ENCODE measurements around the gene BLACAT1. TPM values are rescaled to one million over a fixed set of nuclear protein-coding genes. Genes with fewer than 3 reads are reported as not detected.

The BLACAT1 gene
- total RNA-seq, 1 donor from 2014 or later: 13.9 TPM

DNA sequence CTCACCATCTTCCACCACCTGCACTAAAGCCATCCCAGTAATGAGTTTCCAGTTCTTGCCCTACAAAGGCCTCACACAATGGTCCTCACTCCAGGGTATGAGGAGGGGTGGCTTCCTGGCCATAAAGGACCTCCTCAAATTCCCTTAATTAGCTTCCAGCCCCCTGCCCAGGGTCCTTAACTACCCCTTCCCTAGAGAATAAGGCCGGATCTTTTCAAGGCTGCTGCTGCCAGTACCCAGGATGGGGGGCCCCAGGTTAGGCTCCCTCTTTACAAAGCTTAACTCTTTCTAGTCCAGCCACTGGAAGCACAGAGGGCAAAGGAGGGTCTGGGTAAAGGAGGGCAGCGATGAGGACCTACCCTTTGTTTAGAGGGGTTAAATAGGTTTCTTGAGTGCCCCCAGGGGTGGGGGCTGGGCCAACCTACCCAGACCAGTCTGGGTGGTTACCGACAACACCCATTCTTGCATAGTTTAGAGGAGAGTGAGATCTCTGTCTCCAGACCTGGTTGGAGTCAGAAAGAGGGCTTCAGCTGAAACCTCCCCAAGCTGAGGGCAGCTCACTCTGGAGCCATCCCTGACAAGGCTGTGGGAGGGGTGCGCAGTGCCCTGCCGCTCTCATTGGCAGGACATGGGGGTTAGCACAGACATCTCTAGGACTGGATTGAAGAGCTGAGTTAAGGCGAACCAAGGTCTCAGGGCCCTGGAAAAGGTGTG lies 7.1 kb downstream of the BLACAT1 start:
- Histone ChIP-seq H2AFZ (replicated peaks) (no peak overlapping the region), H4K20me1 (ENCODE audit: low read depth) (peaks cover 75% of the 10 kb centered on the region), H3K9me3 (ENCODE audit: low read depth) (no peaks in the 10 kb centered on the region), H3K9ac (no peak overlapping the region), H3F3A (ENCODE audit: low read depth) (peaks cover 97% of the 10 kb centered on the region), H3K4me3 (peak overlapping the region; percentile 37), H3K79me2 (ENCODE audit: low read depth) (peaks cover 29% of the 10 kb centered on the region), H3K36me3 (no peaks in the 10 kb centered on the region), H3K4me2 (peak overlapping the region; percentile 72), H3K27ac (peak overlapping the region; percentile 87), H3K27me3 (no peaks in the 10 kb centered on the region), H3K4me1 (peaks cover 92% of the 10 kb centered on the region)
- peak; percentile 75 for TF ChIP-seq EZH2phosphoT487 (IDR thresholded peaks at IDR 0.05)
- TF ChIP-seq, protein P1, sequence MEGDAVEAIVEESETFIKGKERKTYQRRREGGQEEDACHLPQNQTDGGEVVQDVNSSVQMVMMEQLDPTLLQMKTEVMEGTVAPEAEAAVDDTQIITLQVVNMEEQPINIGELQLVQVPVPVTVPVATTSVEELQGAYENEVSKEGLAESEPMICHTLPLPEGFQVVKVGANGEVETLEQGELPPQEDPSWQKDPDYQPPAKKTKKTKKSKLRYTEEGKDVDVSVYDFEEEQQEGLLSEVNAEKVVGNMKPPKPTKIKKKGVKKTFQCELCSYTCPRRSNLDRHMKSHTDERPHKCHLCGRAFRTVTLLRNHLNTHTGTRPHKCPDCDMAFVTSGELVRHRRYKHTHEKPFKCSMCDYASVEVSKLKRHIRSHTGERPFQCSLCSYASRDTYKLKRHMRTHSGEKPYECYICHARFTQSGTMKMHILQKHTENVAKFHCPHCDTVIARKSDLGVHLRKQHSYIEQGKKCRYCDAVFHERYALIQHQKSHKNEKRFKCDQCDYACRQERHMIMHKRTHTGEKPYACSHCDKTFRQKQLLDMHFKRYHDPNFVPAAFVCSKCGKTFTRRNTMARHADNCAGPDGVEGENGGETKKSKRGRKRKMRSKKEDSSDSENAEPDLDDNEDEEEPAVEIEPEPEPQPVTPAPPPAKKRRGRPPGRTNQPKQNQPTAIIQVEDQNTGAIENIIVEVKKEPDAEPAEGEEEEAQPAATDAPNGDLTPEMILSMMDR (IDR thresholded peaks at IDR 0.05): no peak
- Mint-ChIP-seq H3K9me3 (no peaks in the 10 kb centered on the region), H3K36me3 (peaks cover 2% of the 10 kb centered on the region), H3K27ac (peak overlapping the region; percentile 96), H3K4me3 (peak overlapping the region; percentile 89), H3K27me3 (ENCODE audit: insufficient read depth, low read depth) (peaks cover 9% of the 10 kb centered on the region), H3K4me1 (peaks cover 98% of the 10 kb centered on the region)
- peak; percentile 92 for DNase-seq (ENCODE audit: low spot score)

DNA sequence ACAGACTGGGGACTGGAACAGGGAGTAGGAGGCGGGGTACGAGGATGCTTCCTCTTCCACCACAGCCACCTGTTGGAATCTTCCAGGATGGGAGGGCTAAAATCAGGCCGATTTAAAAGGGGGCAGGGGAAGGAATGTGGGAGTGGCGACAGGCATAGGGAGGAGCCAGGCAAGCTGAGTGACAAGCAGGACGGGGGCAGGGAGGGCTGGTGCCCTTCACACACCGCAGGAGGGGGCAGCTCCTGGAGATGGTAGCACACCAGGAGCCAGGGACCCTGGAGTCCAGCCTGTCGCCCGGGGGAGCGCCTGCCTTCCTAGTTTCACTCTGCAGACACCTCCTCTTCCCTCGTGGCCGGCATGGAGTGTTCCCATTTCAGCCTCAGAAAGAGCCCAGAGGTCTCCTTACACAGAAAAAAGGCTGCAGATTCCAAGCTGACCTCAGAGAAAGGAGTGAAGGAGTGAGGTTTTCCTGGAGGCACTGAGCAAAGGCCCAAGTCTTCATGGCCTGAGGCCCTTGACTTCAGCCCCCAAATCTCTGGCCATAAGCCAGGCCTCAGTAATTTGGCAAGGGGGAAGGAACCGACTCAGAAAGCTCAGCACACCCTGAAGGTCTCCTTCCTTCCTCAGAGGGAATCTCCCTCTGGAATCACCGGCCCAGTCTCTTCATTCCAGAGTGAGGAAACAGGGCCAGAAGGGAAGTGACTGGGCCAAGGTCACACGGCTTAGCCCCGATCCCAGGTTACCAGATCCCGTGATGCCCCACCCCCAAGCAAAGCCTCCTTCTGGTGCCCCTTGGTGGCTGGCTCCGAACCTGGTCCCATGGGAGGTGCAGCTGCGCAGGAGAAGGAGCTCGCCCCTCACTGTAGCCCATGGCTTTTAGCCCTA lies 8.1 kb downstream of the BLACAT1 start:
- peak; percentile 85 for DNase-seq (ENCODE audit: low spot score)
- H3K27me3 Mint-ChIP-seq (ENCODE audit: insufficient read depth, low read depth): peaks cover 12% of the 10 kb centered on the region
- Histone ChIP-seq H3K27ac (peak overlapping the region; percentile 87), H3K27me3 (no peaks in the 10 kb centered on the region), H3F3A (ENCODE audit: low read depth) (peaks cover 97% of the 10 kb centered on the region), H4K20me1 (ENCODE audit: low read depth) (peaks cover 75% of the 10 kb centered on the region), H3K79me2 (ENCODE audit: low read depth) (peaks cover 19% of the 10 kb centered on the region), H3K4me1 (peaks cover 92% of the 10 kb centered on the region), H3K9me3 (ENCODE audit: low read depth) (no peaks in the 10 kb centered on the region), H3K9ac (no peak overlapping the region), H3K4me2 (peak overlapping the region; percentile 72), H3K4me3 (peak overlapping the region; percentile 24), H3K36me3 (no peaks in the 10 kb centered on the region), H2AFZ (replicated peaks) (no peak overlapping the region)
- TF ChIP-seq, protein P1 (IDR thresholded peaks at IDR 0.05): no peak
- TF ChIP-seq EZH2 (IDR thresholded peaks at IDR 0.05) (no peak), EZH2phosphoT487 (IDR thresholded peaks at IDR 0.05) (no peak)
- no peaks in the 10 kb centered on the region for H3K9me3 Mint-ChIP-seq
- H3K27ac Mint-ChIP-seq: peak overlapping the region; percentile 94
- peaks cover 98% of the 10 kb centered on the region for H3K4me1 Mint-ChIP-seq
- peaks cover 2% of the 10 kb centered on the region for H3K36me3 Mint-ChIP-seq
- peak overlapping the region; percentile 89 for H3K4me3 Mint-ChIP-seq

DNA sequence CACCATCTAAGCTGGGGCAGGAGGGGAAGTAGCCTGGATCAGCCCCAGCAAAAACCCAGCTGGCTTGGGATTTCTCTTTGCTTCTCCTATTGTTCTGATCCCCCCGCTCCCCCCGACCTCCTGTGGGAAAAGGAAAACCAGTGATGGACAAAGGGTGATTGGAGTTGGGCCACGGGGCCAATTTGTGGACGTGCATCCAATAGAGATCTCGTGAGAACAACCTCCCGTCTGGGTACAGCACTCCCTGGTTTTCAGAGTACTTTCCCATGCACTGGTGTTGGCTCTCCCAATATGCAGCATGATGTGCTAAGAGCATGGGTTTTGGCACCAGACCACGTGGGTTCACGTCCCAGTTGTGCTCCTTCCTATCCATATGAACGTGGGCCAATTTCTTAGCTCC lies 9.0 kb downstream of the BLACAT1 start:
- Mint-ChIP-seq H3K27me3 (ENCODE audit: insufficient read depth, low read depth) (peaks cover 12% of the 10 kb centered on the region), H3K4me1 (peaks cover 98% of the 10 kb centered on the region), H3K9me3 (no peaks in the 10 kb centered on the region), H3K27ac (peak overlapping the region; percentile 94), H3K4me3 (peak overlapping the region; percentile 89), H3K36me3 (peaks cover 2% of the 10 kb centered on the region)
- Histone ChIP-seq H2AFZ (replicated peaks) (no peak overlapping the region), H3K9ac (no peak overlapping the region), H3K27ac (peak overlapping the region; percentile 87), H3K4me3 (peak overlapping the region; percentile 24), H3K9me3 (ENCODE audit: low read depth) (no peaks in the 10 kb centered on the region), H3K4me1 (peaks cover 94% of the 10 kb centered on the region), H4K20me1 (ENCODE audit: low read depth) (peaks cover 75% of the 10 kb centered on the region), H3K4me2 (peak overlapping the region; percentile 72), H3K27me3 (no peaks in the 10 kb centered on the region), H3K36me3 (no peaks in the 10 kb centered on the region), H3K79me2 (ENCODE audit: low read depth) (peaks cover 18% of the 10 kb centered on the region), H3F3A (ENCODE audit: low read depth) (peaks cover 97% of the 10 kb centered on the region)
- TF ChIP-seq, protein P1 (IDR thresholded peaks at IDR 0.05): no peak
- no peak for TF ChIP-seq EZH2 (IDR thresholded peaks at IDR 0.05)
- no peak for TF ChIP-seq EZH2phosphoT487 (IDR thresholded peaks at IDR 0.05)
- peak; percentile 91 for DNase-seq (ENCODE audit: low spot score)
